T47D (cell line): ENCODE data around the gene CGNL1.

Source experiments
- DNase-seq, 2 experiments: peaks; one replicate each; pipeline versions ENCODE4 v3.0.0 to v3.0.0-alpha.2; 2011 to 2012; ENCODE audit warnings: low read depth in 1 of 2, low spot score in 1 of 2
- JUND ChIP-seq: IDR thresholded peaks from 2 replicates; pipeline ENCODE4 v1.6.1; 2012; ENCODE audit warnings: low read depth
- in situ Hi-C: cut with HindIII; loops from 2 replicates; pipeline ENCODE4 v1.10.0; 2016; ENCODE audit warnings: low sequenced_read_pairs, low pct_unique_long_range_greater_than_20kb

CGNL1 gene

DNA sequence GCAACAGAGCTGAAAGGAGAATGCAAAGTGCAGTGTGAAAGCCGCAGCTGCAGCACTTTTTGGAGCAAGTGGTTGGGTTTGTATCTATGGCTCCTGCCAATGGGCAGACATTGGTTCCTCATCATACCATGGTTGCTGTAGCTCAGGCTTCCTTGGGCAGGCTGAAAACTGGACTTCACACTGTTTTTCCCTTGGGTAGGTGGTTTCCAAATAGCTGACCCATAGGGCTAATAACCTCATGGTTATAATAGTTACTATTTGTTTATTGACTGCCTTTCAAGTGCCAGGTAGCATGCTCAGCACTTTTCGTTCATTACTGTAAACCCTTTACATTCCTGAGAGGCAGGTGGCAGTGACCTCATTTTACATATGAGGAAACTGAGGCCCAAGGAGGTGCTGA, 4.5 kb downstream of the CGNL1 start:
- TF ChIP-seq JUND: no peak
- no peak for DNase-seq
- in situ Hi-C loops: no loop called here

DNA sequence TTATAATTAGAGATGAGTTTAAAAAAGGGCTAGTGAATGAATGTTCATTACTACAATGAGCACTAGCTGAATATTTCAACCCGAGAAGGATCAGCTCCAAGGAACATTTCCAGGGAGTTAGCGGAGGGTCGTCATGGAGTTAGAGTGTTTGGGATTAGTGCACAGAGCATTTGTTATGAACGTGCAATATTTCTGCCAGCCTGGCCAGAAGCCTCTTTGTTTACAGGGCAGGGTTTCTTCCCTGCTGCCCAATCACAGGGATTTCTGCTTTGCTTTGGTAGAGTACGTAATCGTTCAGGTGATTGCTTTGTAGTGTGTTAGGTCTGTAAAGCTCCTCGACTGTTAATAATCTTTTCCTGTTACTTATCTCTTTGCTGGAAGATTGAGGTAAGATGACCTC, 5.9 kb downstream of the CGNL1 start:
- TF ChIP-seq JUND: no peak
- no peak for DNase-seq
- in situ Hi-C loops: no loop called here

DNA sequence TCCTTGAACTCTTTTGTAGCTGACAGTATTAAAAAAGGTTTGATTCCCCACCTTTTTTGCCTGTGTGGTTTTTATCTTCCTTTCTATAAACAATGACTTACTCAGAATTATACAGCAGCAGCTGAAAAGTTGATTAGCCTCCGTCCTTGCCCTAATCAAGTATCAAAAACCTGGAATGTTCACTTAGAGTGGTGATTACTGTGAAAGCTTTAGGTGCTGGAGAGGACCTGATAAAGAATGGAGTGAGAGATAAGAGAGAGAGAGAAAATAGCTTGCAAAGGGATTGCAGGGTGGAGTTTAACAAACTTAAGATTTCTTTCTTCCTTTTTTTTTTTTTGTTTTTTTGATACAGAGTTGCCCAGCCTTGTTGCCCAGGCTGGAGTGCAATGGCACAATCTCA, 6.7 kb downstream of the CGNL1 start:
- DNase-seq: no peak
- TF ChIP-seq JUND: no peak
- in situ Hi-C loops: no loop called here

DNA sequence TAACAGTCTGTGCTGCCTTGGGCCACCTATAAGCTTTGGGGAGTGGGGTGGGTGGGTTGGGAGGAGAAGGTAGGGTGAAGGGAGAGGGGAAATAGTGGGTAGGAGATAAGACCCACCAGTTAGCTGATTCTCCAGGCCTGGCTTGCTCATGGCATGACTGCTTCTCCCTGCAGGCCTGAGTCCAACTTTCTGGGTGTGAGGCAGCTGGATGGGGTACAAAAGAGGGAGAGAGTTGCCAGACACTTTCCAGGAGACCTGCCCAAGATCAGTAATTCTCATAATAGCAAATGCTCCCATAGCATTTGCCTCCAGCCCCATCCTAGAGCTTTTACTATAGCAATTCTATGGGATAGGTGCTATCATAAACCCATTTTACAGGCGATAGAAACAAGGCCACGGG, 7.7 kb downstream of the CGNL1 start:
- DNase-seq: no peak
- in situ Hi-C loops: no loop called here
- no peak for TF ChIP-seq JUND

DNA sequence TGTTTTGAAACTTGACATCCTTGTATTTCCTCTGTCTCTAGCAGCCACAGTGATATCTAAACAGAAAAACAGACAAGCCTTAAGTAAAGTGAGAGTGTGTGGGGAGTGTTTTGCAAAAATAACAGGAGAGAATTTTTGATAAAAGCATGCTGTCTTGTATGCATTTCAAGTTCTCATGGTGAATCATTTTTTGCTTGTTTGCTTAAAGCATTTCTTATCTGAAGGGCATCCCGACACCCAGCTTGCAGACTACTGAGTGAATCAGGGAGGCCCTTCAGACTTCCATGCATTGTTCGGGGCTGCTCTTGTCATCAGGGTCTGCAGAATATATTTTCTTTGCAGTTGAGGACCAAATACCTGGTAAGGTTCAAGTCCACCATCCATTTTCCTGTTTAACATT, 8.5 kb downstream of the CGNL1 start:
- TF ChIP-seq JUND: no peak
- no peak for DNase-seq
- in situ Hi-C loops: no loop called here

DNA sequence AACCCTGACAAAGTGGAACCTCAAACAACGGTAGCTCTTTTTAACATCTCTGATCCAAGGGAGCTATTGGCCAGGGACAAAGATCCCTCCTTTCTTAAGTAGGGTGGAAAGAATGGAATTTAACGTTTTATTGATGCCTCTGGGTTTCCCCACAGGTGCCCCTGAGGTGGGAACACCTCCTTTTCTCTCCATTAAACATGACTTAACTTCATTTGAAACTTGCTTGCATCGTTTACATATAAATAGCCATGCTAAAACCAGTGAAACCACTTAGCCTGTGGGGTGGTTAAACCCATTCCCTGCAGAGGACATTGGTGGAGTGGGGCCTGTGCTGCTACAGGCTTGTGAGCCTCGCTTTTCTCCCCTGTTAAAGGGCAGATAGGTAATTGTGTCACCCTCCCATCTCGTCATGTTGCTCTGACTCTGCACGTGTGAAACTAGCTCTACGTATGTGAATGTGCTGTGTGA, 9.7 kb downstream of the CGNL1 start:
- in situ Hi-C loops: no loop called here
- TF ChIP-seq JUND: no peak
- DNase-seq: no peak

DNA sequence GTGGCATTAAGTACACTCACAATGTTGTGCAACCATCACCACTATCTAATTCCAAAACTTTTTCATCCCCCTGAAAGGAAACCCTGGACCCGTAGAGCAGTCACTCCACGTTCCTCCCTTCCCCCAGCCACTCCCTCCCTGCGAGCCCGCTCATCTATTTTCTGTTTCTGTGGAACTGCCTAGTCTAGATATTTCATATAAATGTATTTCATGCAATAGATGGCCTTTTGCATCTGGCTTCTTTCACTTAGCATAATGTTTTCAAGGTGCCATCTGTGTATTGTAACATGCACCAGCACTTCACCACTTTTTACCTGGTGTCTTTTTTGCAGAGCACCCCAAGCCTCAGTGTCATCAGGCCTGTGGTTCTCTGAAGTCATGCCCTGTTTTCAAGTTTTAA, 10.7 kb downstream of the CGNL1 start:
- no peak for DNase-seq
- TF ChIP-seq JUND: no peak
- in situ Hi-C loops: no loop called here

DNA sequence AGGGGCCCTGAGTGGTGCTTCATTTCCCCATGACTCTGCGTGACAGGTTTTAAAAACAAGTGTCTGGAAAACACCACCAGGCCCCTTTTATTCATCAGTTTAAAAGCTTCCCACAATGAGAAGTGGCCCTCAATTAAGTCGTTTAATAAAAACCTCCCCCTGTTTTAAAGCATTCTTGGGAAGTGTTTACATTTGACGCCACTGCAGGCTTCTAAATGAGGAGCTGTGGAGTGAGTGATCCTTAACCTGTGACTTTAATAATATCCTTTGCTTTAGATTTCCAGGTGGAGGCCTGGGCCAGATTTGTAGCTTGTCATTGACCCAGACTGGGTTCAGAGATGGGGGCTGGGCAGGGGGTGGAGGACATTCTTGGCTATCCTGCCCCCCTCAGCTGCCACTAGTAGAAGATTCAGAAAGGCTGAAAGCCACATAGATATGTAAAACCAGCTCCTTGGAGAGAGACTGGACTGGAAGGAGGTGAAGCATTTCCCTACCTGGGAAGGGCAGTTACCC, 11.3 kb downstream of the CGNL1 start:
- no peak for TF ChIP-seq JUND
- DNase-seq: no peak
- in situ Hi-C loops: no loop called here

DNA sequence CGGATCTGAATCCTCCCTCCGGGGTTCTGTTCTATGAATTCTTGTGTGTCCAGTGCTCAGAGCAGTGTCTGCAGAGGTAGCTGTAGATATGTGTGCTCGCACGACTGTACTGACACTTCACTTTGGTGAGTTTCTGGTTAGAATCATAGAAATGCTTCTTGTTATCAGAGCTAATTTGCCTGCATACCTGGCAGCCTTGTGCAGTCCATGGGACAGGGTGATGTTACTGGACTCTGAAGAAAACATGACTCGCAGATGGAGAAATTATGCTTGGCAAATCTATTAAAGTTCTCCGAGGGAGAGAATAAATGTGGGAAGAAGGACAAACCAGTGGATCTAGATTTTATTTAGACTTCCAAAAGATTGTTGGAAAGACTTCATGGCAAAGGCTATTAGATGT, 12.2 kb downstream of the CGNL1 start:
- no peak for TF ChIP-seq JUND
- DNase-seq: no peak
- in situ Hi-C loops: no loop called here

DNA sequence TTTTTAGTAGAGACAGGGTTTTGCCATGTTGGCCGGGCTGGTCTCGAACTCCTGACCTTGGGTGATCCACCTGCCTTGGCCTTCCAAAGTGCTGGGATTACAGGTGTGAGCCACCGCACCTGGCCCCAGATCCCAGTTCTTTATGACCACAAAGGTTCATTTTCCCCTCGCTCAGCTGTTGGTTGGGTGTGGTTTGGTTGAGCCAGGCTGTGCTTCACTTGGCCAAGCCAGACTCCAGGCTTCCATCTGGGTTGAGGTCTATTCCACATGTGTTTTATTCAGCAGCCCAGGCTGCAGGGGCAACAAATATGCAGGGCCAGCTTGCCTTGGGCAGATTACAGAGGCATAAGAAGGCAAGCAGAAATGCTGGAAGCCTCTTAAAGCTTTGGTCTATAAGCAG, 13.7 kb downstream of the CGNL1 start:
- DNase-seq: no peak
- TF ChIP-seq JUND: no peak
- in situ Hi-C loops: no loop called here

DNA sequence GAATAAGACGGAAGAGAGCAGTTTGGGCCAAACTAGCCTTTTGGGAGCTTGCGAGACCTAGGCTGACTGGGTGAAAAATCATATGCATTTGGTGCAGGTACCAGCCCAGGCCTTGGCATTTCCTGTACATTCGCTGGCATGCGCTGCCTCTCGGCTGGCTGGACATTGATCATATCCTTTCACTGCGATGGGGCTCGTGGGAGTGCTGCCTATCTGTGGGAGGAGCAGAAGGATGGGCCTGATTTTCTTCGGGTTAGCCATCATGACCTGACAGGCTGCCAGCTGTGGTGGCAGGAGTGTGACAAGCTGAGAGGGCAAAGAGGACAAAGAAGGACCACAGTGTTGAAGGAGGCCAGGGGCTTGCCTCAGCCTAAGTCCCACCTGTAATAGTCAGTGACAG, 14.3 kb downstream of the CGNL1 start:
- no peak for DNase-seq
- in situ Hi-C loops: no loop called here
- no peak for TF ChIP-seq JUND

DNA sequence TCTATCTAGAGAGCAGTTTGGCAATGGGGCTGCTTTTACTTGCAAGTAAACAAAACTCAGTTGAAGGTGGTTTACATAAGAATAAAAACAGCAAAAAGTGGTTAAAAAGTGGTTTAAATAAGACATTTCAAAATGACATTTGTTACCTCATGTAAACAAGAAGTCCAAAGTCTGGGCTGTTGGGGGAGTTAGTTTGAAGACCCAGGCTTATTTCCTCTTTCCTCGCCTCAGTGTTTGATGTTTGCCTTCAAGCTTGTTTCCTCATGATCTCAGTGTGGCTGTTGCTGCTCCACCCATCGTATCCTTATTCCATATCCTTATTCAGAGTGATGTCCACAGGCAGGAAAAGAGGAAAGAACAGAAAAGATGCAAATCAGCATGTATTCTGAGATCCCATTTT, 15.2 kb downstream of the CGNL1 start:
- in situ Hi-C loops: no loop called here
- no peak for DNase-seq
- TF ChIP-seq JUND: no peak

DNA sequence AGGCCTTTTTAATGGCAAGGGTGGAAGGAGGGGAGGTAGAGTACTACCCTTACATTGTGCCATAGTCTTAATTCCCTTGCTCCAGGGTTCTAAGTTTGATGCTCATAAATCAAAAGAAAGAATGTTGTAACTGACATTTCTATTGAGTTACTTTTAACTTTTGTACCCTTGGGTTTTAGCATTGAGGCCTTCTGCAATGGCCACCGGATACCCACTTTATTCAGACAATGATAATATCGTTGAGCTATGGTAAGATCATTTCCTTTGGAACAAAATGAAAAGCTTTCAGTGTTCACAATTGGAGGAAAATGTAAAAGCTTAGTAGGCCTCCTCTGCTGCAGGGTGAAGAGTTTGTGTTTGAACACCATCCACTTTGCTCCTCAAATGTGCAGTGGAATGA, 16.8 kb downstream of the CGNL1 start:
- in situ Hi-C loops: no loop called here
- DNase-seq: no peak
- TF ChIP-seq JUND: no peak

DNA sequence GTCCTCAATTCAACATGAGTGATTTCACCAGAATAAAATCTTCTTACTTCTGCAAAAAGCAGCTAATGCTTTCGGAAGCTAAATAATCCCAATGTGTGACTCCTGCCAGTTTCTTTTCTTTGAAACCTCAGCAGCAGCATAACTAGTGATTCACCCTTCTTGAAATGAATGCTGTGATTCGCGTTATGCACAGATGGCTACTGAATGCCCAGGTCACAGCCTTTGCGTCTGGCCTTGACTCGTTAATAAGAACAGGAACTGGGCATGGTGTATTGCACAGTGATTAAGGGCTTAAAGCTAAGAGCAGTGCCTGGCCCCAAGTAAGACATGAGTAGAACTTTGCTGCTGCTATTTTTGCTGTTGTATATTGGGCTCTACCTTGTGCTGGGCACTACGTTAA, 19.0 kb downstream of the CGNL1 start:
- no peak for DNase-seq
- in situ Hi-C loops: no loop called here
- no peak for TF ChIP-seq JUND
